GOT3 (cell line): ENCODE results near the gene THAP5.

ENCODE experiments used
- DNase-seq: peaks from one replicate; lab custom pipeline; 2025; ENCODE audit warnings: mixed read lengths; lab: John Stamatoyannopoulos, UW

The THAP5 gene

GRCh38 chr7:108533712-108534111 lies 35.8 kb downstream of the THAP5 start:
- DNase-seq: no peak

DNA sequence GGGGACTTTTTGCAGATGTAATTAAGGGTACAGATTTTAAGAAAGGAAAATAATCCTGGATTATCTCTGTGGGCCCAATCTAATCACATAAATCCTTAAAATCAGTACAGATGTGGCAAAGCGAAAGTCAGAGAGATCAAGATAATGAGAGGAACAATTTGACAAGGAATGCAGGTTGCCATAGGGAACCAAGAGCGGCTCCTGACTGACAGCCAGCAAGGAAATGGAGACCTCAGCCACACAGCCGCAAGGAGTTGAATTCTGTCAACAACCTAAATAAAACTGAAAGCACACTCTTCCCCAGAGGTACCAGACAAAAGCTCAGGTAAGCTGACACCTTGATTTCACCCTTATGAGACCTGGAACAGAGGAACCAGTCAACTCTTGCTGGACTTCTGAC lies 40.2 kb downstream of the THAP5 start:
- no peak for DNase-seq

DNA sequence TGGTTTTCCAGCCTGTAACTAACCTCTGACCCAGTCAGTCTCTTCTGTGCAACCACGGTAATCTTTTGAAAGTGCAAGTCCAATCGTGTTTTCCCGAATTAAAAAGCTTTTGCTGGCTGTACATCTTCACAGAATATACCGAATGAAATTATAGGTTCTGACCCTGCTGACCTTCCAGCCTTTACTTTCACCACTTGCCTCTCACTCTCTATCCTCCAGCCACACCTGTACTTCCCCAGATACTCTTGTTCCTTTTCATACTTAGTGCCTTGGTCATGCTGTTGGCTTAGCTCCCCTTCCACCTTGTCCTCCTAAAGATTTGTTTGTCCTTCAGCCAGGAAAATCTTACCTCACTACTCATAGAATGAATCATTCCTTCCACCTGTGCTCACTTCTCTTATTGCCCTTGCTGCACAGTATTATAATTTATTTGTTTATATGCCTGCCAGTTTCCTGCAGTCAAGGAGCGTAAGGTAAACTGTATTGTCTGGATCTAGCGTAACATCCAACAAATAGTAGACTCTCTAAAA lies 41.3 kb downstream of the THAP5 start:
- DNase-seq: no peak

- DNase-seq: no peak
Observed at GRCh38 chr7:108526768-108527017, 42.8 kb downstream of the THAP5 start.

DNA sequence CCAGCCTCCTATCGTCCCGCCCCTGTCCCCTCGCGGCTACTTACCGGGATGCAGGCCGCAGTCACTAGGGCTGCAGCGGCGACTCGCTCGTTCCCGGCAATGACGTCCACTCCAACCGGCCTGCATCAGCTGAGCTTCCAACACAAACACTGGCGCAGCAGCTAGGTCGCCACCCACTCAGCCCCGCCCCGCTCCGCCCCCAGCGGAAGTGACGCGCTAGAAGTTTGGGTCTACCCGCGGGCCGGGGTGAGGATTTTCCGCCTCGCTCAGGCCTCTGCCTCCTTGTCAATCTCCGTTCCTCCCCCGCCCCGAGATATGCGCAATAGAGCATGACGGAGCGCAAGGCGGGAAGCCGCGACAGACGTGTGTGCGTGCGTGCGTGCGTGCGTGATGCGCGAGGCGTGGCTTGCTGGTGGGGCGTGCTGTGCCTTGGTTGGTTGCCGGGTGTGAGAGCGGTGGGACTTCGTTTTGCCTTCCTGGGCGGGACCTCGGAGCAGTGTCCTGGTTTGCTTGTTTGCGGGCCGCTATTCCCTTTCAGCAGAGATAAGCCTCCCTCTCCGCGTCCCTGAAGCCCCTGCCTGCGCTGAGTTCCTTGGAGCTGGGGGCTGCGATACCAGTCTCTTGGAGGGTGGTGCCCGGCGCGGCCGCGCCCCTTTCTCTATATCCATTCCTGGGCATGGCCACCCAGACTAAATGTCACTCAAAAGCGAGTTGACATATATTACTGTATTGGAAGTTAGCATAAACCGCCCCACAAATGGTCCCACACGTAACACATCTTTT lies 43.3 kb downstream of the THAP5 start, which contains the start of gene PNPLA8:
PNPLA8 (minus strand) TSS at position 151 of the 783 bp plus-strand sequence. CDS start 10,644 bp downstream, outside the sequence.
- DNase-seq: peak; percentile 96

DNA sequence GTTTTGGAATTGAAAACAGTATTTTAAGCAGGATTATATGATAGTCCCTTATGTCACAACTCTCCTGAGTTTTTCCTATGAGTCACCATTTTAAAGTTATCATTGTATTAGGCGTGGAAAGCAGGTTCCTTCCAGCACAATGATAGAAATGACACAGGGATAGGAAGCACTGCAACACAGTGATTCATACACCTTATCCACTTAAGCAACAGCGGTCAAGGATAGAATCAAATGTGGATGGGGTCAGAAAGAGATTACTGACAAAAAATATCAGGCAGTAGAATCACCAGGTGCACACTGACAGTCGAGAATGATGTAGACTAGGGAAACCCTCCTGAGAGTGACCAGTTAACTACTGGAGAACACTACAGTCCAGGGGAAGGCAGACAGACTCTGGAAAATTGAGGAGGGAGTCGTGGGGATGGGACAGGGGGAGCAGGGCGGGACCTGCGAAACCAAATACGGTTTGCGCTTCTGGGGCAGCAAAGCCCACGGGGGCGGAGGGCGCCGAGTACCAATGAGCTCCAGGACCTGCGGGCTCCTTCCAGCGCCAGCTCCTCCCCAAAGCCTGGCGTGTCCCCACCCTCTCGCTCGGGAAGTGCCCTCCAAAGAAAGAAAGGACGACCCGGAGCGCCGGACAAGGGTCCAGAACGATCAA lies 44.0 kb downstream of the THAP5 start:
- peak; percentile 90 for DNase-seq

DNA sequence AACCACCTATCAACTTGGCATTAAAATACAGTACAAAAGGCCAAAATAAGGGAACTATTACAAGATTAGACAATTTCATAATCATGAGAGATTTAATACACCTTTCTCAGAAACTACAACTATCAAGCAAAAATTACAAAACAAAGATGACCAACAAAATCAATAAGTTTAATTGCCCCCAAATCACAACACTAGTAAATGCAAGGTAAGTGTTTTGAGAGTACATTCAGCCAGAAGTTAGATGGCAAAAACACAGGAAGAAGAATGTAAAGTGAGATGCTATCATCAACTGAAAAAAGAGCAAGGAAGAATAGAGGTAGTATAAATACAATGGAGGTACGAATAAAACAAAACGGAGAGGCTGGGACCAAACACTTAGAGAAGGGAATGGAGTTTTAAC lies 46.7 kb downstream of the THAP5 start:
- no peak for DNase-seq

DNA sequence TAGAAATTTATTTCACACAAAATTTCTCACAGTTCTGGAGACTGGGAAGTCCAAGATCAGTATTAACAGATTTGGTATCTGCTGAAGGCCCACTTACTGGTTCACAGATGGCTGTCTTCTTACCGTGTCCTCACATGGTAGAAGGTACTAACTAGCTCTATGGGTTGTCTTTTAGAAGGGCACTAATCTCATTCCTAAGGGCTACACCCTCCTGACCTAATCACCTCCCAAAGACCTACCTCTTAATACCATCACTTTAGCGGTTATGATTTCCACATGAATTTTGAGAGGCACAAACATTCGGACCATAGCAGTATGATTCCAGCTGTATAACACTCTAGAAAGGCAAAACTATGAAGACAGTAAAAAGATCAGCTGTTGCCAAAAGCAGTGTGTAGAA lies 51.6 kb downstream of the THAP5 start:
- DNase-seq: no peak

DNA sequence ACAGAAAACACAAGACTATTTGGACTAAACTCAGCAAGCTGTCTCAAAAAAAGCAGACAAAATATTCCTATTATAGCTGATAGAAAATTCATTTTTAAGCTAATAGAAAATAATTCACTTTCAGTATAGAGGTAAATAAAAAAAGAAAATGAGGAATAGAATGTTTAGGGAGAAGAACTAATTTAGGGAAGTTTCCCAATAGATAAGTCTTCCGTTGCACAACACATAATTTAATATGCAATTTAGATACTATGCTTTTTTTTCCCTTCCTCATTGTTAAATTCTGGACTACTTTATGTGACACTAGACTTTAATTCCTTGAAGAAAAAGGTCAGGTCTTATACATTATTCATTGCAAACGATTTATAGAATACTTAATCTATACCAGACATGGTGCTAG lies 53.9 kb downstream of the THAP5 start:
- no peak for DNase-seq

DNA sequence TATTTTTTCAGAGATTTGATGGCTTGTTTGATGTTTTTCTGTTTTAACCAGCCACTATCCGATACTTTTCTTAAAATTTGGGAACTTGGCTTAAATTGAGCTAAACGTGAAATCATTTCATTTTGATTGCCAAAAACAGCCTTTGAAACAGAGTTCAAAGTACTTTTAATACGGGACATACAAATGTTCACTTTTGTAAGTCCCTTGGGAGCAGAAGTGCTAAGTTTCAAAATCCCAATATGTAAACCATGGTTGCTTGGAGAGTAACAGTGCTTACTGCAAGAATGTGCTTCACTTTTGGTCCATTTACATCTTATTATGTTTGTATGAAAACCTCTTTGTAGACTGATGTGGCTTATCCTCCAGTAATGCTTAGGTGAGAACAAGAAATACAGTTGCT lies 54.5 kb downstream of the THAP5 start:
- DNase-seq: no peak
